Smooth muscle cell (in vitro differentiated cells): Measurements from ENCODE around the gene PDIA2. TPM values are rescaled to one million over a fixed set of nuclear protein-coding genes. Genes with fewer than 3 reads are reported as not detected.

Experiments
- DNase-seq: peaks from one replicate; lab custom pipeline; 2025; ENCODE audit not compliant: unreplicated experiment; lab: John Stamatoyannopoulos, UW
- H2AFZ ChIP-seq: fragments of 200-600 bp; sonication (generic); 2 replicates; pipeline ENCODE4 v1.6.0; 2016; ENCODE audit warnings: antibody characterized with exemption, low read depth, mild to moderate bottlenecking
- H3F3A ChIP-seq: fragments of 200-600 bp; sonication (generic); 2 replicates; pipeline ENCODE4 v1.6.0; 2017; ENCODE audit warnings: antibody characterized with exemption, low read depth
- H3K27ac ChIP-seq: fragments of 200-600 bp; sonication (generic); 2 replicates; pipeline ENCODE4 v1.5.1; 2016; ENCODE audit warnings: low read depth, mild to moderate bottlenecking
- H3K27me3 ChIP-seq: fragments of 200-600 bp; sonication (generic); 2 replicates; pipeline ENCODE4 v1.6.1; 2016; ENCODE audit warnings: low read depth, mild to moderate bottlenecking
- H3K36me3 ChIP-seq: fragments of 200-600 bp; sonication (generic); 2 replicates; pipeline ENCODE4 v1.5.1; 2016; ENCODE audit warnings: low read depth
- H3K4me1 ChIP-seq: fragments of 200-600 bp; sonication (generic); 2 replicates; pipeline ENCODE4 v1.5.1; 2016; ENCODE audit warnings: low read depth
- H3K4me2 ChIP-seq: fragments of 200-600 bp; sonication (generic); 2 replicates; pipeline ENCODE4 v1.6.0; 2016; ENCODE audit warnings: mild to moderate bottlenecking
- H3K4me3 ChIP-seq: fragments of 200-600 bp; sonication (generic); 2 replicates; pipeline ENCODE4 v1.5.1; 2016; ENCODE audit warnings: mild to moderate bottlenecking
- H3K79me2 ChIP-seq: fragments of 200-600 bp; sonication (generic); 2 replicates; pipeline ENCODE4 v1.6.0; 2016; ENCODE audit warnings: low read depth, mild to moderate bottlenecking
- H3K9ac ChIP-seq: fragments of 200-600 bp; sonication (generic); 2 replicates; pipeline ENCODE4 v1.6.0; 2016; ENCODE audit warnings: low read depth
- H3K9me3 ChIP-seq: fragments of 200-600 bp; sonication (generic); replicated peaks from 2 replicates; pipeline ENCODE4 v1.5.1; 2016; ENCODE audit warnings: low read depth
- H4K20me1 ChIP-seq: fragments of 200-600 bp; sonication (generic); 2 replicates; pipeline ENCODE4 v1.6.0; 2016; ENCODE audit warnings: low read depth
- CTCF ChIP-seq: fragments of 200-600 bp; sonication (generic); IDR thresholded peaks from 2 replicates; pipeline ENCODE4 v1.5.1; 2017; ENCODE audit warnings: borderline replicate concordance, mild to moderate bottlenecking, antibody characterized with exemption; ENCODE audit not compliant: insufficient read depth, poor library complexity, severe bottlenecking
- WGBS: methylation state at CpG from one replicate; pipeline ENCODE4 v1.1.7; 2016; ENCODE audit warnings: low lambda C conversion rate; 5-methylcytosine and 5-hydroxymethylcytosine counted together
- polyA plus RNA-seq: library from polyadenylated mRNA; unstranded; fragments of >200 nt; fragmentation: Nextera tagmentation; extraction: Ambion mirVana; gene quantifications from 2 replicates; pipeline ENCODE4 v1.2.1, GENCODE V29; 2016
- total RNA-seq: library from RNA; depleted of rRNA; stranded (reverse); fragments of >200 nt; gene quantifications from 2 replicates; pipeline ENCODE4 v1.2.3, GENCODE V29; 2014

Gene PDIA2
- total and polyA plus RNA-seq, 2 experiments from 2014 or later = 0.18 to 0.86 TPM

GRCh38 chr16:240559-240958 is 42.4 kb upstream of the PDIA2 start:
- Histone ChIP-seq H3K9ac (no peak overlapping the region), H3K36me3 (no peaks in the 10 kb centered on the region), H4K20me1 (peaks cover 35% of the 10 kb centered on the region), H3F3A (no peaks in the 10 kb centered on the region), H3K9me3 (no peaks in the 10 kb centered on the region), H3K4me2 (no peak overlapping the region), H3K27ac (no peak overlapping the region), H2AFZ (no peak overlapping the region), H3K79me2 (peaks cover 50% of the 10 kb centered on the region), H3K4me3 (no peak overlapping the region), H3K27me3 (no peaks in the 10 kb centered on the region), H3K4me1 (no peaks in the 10 kb centered on the region)
- TF ChIP-seq CTCF = no peak
- WGBS = 98% methylated on average over 8 of the region's 8 CpGs
- no peak for DNase-seq

- peaks cover 34% of the 10 kb centered on the region for H3K79me2 ChIP-seq
- H3K4me1 ChIP-seq = no peaks in the 10 kb centered on the region
- H4K20me1 ChIP-seq = peaks cover 39% of the 10 kb centered on the region
- no peak for DNase-seq
- H3K36me3 ChIP-seq = no peaks in the 10 kb centered on the region
- no peaks in the 10 kb centered on the region for H3F3A ChIP-seq
- WGBS = 83% methylated on average over 10 of the region's 10 CpGs
- H3K9me3 ChIP-seq = no peaks in the 10 kb centered on the region
- no peaks in the 10 kb centered on the region for H3K27me3 ChIP-seq
- H3K9ac ChIP-seq = no peak overlapping the region
- no peak for TF ChIP-seq CTCF
- H3K4me2 ChIP-seq = no peak overlapping the region
- no peak overlapping the region for H2AFZ ChIP-seq
- no peak overlapping the region for H3K4me3 ChIP-seq
- H3K27ac ChIP-seq = no peak overlapping the region
Measured at GRCh38 chr16:242281-242680, 40.7 kb upstream of the PDIA2 start.

GRCh38 chr16:243348-243747 is 39.6 kb upstream of the PDIA2 start:
- Histone ChIP-seq H3K9me3 (no peaks in the 10 kb centered on the region), H3K79me2 (peaks cover 23% of the 10 kb centered on the region), H3F3A (no peaks in the 10 kb centered on the region), H3K4me1 (no peaks in the 10 kb centered on the region), H3K27me3 (no peaks in the 10 kb centered on the region), H3K27ac (no peak overlapping the region), H3K9ac (no peak overlapping the region), H3K4me3 (no peak overlapping the region), H3K4me2 (no peak overlapping the region), H3K36me3 (no peaks in the 10 kb centered on the region), H4K20me1 (peaks cover 39% of the 10 kb centered on the region), H2AFZ (no peak overlapping the region)
- no peak for TF ChIP-seq CTCF
- 88% methylated on average over 4 of the region's 4 CpGs for WGBS
- DNase-seq = no peak

GRCh38 chr16:245105-245504 is 37.9 kb upstream of the PDIA2 start:
- H3K36me3 ChIP-seq = no peaks in the 10 kb centered on the region
- TF ChIP-seq CTCF = no peak
- no peaks in the 10 kb centered on the region for H3K9me3 ChIP-seq
- H4K20me1 ChIP-seq = peaks cover 42% of the 10 kb centered on the region
- H3K79me2 ChIP-seq = peaks cover 22% of the 10 kb centered on the region
- DNase-seq = no peak
- 97% methylated on average over 9 of the region's 9 CpGs for WGBS
- no peak overlapping the region for H3K9ac ChIP-seq
- H3K4me3 ChIP-seq = no peak overlapping the region
- H3F3A ChIP-seq = no peaks in the 10 kb centered on the region
- no peak overlapping the region for H2AFZ ChIP-seq
- no peak overlapping the region for H3K4me2 ChIP-seq
- no peaks in the 10 kb centered on the region for H3K4me1 ChIP-seq
- H3K27ac ChIP-seq = no peak overlapping the region
- H3K27me3 ChIP-seq = no peaks in the 10 kb centered on the region
